ENCODE data around the gene POLR2F.

The POLR2F gene

GRCh38 chr22:37926358-37926757 is 27.1 kb upstream of the POLR2F start:
- TF ChIP-seq ZFX (IDR thresholded peaks at IDR 0.05; ENCODE audit: borderline replicate concordance), result no peak
- TF ChIP-seq CTCF (IDR thresholded peaks at IDR 0.05), result no peak
- H3K27ac ChIP-seq, result no peak overlapping the region

- no peak for TF ChIP-seq CTCF (IDR thresholded peaks at IDR 0.05)
- TF ChIP-seq ZFX (IDR thresholded peaks at IDR 0.05; ENCODE audit: borderline replicate concordance), result no peak
- H3K27ac ChIP-seq, result no peak overlapping the region
These were observed 26.5 kb upstream of the POLR2F start for GRCh38 chr22:37926771-37927636.

- H3K27ac ChIP-seq, result no peak overlapping the region
- TF ChIP-seq CTCF (IDR thresholded peaks at IDR 0.05), result no peak
- TF ChIP-seq ZFX (IDR thresholded peaks at IDR 0.05; ENCODE audit: borderline replicate concordance), result no peak
These were observed 25.9 kb upstream of the POLR2F start for GRCh38 chr22:37927637-37927936.

- no peak overlapping the region for H3K27ac ChIP-seq
- TF ChIP-seq CTCF (IDR thresholded peaks at IDR 0.05), result no peak
These were observed 24.1 kb upstream of the POLR2F start for GRCh38 chr22:37929390-37929789.

- H3K27ac ChIP-seq, result no peak overlapping the region
- TF ChIP-seq ZFX (IDR thresholded peaks at IDR 0.05; ENCODE audit: borderline replicate concordance) (no peak), CTCF (IDR thresholded peaks at IDR 0.05) (peak; percentile 41)
These were observed 23.1 kb upstream of the POLR2F start for GRCh38 chr22:37930270-37930951.

GRCh38 chr22:37930952-37931440 is 22.5 kb upstream of the POLR2F start:
- H3K27ac ChIP-seq, result no peak overlapping the region
- TF ChIP-seq CTCF (IDR thresholded peaks at IDR 0.05) (peak; percentile 25), ZFX (IDR thresholded peaks at IDR 0.05; ENCODE audit: borderline replicate concordance) (no peak)

GRCh38 chr22:37931893-37932389 is 21.6 kb upstream of the POLR2F start:
- no peak overlapping the region for H3K27ac ChIP-seq
- no peak for TF ChIP-seq CTCF (IDR thresholded peaks at IDR 0.05)
- TF ChIP-seq ZFX (IDR thresholded peaks at IDR 0.05; ENCODE audit: borderline replicate concordance), result no peak

Measured in 22Rv1 (cell line).